Measurements from ENCODE around the gene EYA3.

- TF ChIP-seq EP300 (IDR thresholded peaks at IDR 0.05; ENCODE audit: borderline replicate concordance in 1 of 2, low read depth in 2 of 2, low read length in 2 of 2) (no peak), TCF12 (IDR thresholded peaks at IDR 0.05; ENCODE audit: low read depth, low read length) (no peak), CTCF (IDR thresholded peaks at IDR 0.05; ENCODE audit: control extremely low read depth in 1 of 3, insufficient read depth in 1 of 3, low read depth in 1 of 3, low read length in 3 of 3) (no peak), RBBP5 (IDR thresholded peaks at IDR 0.05; ENCODE audit: borderline replicate concordance, low read depth, low read length) (no peak), USF2 (IDR thresholded peaks at IDR 0.05; ENCODE audit: low read length) (no peak), YY1 (IDR thresholded peaks at IDR 0.05; ENCODE audit: low read depth, low read length) (no peak), CREB1 (IDR thresholded peaks at IDR 0.05) (no peak), HDAC2 (IDR thresholded peaks at IDR 0.05; ENCODE audit: borderline replicate concordance in 1 of 2, low read depth in 2 of 2, low read length in 2 of 2) (no peak), TBP (IDR thresholded peaks at IDR 0.05; ENCODE audit: low read depth, low read length) (no peak), POLR2A (IDR thresholded peaks at IDR 0.05; ENCODE audit: control extremely low read depth in 1 of 2, low read depth in 2 of 2, low read length in 2 of 2) (no peak), BRCA1 (IDR thresholded peaks at IDR 0.05; ENCODE audit: low read depth, low read length) (no peak), EZH2 (IDR thresholded peaks at IDR 0.05; ENCODE audit: low read depth, low read length, severe bottlenecking) (no peak), RAD21 (IDR thresholded peaks at IDR 0.05 in 1 of 2, conservative IDR thresholded peaks at IDR 0.05 in 1 of 2; ENCODE audit: low read depth in 2 of 2, low read length in 2 of 2) (no peak)
Observed at GRCh38 chr1:28037206-28037605, 51.2 kb downstream of the EYA3 start.

Data from H1 (cell line).